Middle frontal gyrus (tissue), 1 donor: ENCODE data around the gene PC.
"Not testable (repeated sequence)": the region's sequence is repeated elsewhere in the genome, so short reads cannot be mapped to it uniquely, and the experiment has no call there.

ENCODE experiments used
- DNase-seq: peaks from one replicate; pipeline ENCODE4 v3.0.0-alpha.2; 2015; ENCODE audit warnings: low spot score; ENCODE audit errors: extremely low spot score

PC gene, protein sequence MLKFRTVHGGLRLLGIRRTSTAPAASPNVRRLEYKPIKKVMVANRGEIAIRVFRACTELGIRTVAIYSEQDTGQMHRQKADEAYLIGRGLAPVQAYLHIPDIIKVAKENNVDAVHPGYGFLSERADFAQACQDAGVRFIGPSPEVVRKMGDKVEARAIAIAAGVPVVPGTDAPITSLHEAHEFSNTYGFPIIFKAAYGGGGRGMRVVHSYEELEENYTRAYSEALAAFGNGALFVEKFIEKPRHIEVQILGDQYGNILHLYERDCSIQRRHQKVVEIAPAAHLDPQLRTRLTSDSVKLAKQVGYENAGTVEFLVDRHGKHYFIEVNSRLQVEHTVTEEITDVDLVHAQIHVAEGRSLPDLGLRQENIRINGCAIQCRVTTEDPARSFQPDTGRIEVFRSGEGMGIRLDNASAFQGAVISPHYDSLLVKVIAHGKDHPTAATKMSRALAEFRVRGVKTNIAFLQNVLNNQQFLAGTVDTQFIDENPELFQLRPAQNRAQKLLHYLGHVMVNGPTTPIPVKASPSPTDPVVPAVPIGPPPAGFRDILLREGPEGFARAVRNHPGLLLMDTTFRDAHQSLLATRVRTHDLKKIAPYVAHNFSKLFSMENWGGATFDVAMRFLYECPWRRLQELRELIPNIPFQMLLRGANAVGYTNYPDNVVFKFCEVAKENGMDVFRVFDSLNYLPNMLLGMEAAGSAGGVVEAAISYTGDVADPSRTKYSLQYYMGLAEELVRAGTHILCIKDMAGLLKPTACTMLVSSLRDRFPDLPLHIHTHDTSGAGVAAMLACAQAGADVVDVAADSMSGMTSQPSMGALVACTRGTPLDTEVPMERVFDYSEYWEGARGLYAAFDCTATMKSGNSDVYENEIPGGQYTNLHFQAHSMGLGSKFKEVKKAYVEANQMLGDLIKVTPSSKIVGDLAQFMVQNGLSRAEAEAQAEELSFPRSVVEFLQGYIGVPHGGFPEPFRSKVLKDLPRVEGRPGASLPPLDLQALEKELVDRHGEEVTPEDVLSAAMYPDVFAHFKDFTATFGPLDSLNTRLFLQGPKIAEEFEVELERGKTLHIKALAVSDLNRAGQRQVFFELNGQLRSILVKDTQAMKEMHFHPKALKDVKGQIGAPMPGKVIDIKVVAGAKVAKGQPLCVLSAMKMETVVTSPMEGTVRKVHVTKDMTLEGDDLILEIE

DNA sequence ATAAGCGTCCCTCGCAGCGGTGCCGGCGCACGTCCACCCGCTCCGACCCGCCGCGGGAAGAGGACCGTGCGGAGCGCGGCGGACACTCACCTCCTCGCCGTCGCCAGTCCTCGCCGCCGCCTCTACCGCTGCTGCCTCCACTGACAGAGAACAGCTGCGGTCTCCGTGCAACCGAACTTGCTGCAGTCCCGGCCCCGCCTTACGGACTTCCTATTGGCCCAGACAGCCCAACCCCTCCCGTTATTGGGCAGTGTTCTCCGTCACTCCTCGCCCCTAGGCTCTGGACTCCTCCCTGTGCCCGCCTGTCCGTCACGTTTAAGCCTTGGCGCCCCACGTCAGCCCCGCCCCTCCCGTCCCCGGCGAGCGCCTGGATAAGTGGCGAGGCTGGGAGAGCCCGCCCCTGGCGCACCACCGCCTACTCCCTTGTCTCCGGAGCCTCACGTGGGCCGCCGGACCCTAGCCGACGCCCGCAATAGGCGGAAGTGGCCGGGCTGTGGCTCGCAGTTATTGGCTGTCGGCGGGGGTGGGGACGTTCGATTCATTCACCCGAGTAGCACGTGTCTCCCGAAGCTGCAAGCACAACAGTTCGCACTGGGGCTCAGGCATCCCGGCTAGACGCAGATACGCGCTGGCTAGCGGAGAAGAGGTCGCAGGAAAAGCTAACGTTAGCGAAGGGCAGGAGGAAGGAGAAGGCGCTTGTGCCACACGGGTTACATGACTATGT, at the start of gene PC:
TSS of gene PC (minus strand) at position 152 of the 724 bp plus-strand sequence. CDS start 86,224 bp downstream, outside the sequence.
- peak; percentile 97 for DNase-seq

DNA sequence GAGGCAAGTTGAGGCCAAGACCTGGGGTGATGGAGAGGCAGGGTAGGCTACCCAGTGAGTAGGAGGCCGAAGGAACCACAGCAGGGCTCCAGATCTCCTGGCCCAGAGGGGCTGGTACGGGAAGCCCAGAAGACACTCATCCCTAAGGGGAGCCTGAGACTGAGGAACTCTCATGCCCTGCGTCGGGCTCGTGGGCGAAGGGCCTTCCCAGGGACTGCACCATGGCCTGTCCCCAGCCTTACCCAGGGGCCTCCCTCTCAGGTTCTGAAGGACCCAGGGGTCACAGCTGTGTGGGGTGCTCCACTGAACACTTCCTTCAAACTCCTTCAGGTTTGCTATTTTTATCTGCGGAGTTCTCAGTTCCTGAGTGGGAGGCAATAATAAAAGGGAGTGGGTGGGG, 48.9 kb upstream of the PC start:
- no peak for DNase-seq

DNA sequence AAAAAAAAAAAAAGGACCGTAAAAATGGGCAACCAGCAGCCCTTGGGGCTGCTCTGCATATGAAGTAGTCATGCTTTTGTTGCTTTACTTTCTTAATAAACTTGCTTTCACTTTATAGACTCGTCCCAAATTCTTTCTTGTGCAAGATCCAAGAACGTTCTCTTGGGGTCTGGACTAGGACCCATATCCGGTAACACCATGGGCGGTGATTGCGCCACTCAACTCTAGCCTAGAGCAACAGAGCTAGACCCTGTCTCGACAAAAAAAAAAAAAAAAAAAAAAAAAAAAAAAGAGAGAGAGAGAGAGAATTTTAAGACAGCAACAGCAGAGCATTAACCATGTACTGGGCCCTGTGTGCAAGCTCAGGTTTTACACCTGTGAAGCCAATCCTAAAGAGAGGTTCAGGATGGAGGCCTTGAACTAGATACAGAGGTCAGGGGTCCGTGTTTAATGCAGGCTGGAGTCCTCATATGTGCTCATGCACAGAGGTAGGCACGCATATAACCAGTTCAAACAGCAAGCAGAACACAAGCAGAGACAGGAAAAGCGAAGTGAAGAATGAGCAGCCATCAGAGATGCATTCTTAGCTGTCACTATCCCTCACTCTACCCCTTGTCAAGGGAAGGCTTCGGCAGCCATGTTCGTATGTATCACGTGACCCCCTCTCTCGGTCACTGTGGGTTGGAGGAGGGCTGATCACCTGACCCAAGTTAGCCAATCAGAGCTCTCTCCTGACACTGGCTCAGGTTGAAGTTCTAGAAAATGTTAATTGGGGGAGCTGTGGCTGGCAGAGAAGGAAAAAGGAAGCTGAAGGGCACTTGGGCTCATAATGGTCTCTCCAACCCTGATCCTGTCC, 48.1 kb upstream of the PC start:
- DNase-seq = no peak

DNA sequence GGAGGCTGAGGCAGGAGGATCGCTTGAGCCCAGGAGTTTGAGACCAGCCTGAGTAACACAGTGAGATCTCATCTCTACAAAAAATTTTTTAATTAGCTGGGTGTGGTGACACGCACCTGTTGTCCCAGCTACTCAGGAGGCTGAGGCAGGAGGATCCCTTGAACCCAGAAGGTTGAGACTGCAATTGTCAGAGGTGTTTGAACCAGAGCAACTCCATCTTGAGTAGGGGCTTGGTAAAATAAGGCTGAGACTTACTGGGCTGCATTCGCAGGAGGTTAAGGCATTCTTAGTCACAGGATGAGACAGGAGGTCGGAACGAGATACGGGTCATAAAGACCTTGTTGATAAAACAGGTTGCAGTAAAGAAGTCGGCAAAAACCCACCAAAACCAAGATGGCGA, 47.0 kb upstream of the PC start:
- DNase-seq = not testable (repeated sequence)

DNA sequence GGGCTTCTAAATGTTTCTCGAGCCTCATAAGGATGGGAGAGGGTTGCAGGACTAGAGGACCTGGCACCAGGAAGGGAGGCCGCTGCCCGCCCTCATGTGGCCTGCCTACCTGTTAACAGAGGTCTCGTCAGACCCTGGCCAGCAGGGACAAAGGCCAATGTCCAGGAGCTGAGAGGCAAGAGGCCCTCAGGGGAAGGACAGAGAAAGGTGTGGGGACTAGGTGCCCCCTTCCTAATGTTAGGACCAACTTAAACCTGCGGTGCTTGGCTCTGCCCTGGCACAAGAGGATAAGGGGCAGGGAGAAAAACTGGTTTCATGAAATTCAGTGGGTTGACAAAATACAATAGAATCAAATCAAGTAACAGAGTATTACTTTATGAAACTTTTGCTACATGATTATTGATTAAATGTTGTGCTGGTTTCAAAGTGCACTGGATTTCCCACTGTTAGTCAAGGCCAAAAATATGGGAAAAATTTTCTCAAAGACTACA, 44.8 kb upstream of the PC start:
- no peak for DNase-seq

DNA sequence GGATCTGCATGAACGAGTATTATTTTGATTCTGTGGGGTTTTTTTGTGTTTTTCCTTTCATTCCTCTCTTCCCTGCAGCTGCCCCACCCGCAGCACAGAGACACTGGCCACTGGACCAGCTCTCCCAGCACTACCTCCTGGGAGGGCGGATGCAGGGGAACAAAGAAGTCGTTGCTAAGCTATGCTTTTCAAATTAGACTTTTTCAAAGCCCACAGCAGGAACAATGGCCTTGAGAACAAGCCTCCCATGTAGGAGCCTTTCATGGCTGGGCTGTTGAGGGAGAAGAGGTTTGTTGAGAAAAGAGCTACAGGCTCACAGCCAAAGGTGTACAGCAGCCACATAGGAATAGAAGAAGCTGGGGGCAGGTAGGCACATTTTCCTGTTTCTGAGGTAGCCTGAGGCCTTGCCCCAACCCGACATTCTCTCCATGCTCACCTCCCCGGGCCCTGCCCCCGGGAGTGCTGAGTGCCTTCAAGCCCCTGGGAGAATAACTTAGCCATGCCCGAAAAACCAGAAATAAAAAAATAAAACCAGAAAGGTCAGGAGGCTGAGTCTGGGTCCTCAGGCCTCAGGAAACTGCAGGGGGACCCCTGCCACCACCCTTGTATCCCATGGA, 44.2 kb upstream of the PC start:
- no peak for DNase-seq

DNA sequence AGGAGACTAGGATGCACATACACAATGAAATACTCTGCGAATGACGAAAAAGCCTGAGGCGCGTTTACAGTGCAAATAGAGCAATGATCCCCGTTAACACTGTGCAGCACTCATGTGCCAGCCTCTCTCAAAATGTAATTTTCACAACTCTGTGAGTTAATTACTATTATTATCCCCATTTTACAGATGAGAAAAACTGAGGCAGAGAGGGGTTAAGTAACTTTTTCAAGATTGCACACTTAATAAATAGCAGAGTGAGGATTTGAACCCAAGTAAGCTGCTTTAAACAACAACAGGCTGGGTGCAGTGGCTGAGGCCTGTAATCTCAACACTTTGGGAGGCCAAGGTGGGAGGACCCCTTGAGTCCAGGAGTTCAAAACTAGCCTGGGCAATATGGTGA, 43.1 kb upstream of the PC start:
- no peak for DNase-seq

DNA sequence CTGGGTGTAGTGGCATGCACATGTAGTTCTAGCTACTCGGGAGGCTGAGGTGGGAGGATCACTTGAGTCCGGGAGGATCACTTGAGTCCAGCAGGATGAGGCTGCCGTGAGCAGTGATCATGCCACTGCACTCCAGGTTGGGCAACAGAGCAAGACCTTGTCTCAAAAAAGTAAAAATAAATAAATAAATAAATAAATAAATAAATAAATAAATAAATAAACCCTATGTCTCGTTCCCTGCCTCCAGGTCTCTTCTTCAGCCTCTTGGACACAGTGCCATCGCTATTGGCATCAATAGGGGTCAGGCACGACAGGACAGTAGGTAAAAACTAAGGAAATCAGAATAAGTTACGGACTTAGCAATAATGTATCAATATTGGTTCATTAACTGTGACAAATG, 41.4 kb upstream of the PC start:
- DNase-seq = no peak

DNA sequence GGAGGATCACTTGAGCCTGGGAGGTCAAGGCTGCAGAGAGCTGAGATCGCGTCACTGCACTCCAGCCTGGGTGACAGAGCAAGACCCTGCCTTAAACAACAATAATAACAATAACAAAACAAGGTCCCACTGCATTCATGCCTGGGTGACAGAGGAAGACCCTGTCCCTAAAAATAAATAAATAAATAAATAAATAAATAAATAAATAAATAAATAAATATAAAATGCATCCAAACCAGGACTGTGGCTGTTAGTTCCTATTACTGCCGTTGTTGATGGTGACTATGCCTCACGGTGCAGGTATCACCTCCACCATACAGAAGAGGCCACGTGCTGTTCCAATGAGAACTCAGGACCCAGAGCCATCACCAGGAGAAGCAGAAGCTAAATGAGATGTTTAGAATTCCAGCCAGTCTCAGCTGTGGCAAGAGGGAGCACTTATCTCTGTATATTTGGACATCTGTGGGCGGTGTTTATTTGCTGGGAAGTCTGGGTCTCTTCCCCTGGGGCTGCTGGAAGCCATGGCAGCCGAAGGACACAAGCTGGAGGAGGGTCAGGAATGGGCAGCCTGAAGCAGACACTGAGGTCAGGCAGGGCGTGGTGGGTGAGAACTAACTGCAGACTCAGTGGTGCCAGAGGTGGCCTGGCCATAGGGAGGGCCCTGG, 38.6 kb upstream of the PC start:
- no peak for DNase-seq

DNA sequence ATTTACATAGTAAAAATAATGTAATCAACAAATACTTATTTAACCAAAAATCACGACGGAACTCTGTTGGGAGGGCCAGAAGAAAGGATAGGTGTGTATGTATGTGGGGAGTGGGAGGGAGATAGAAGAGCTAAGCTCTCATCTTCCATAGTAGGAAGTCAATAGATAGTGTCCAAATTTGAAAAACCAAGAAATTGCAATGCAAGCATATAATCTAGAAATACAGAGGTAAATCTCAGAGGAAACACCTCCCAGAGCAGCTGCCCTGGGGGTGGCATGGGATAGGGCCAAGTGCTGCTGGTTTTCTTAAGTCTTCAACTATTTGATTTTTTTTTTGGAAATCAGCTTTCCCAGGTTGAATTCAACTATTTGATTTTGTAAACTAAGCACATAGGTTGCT, 33.9 kb upstream of the PC start:
- no peak for DNase-seq

DNA sequence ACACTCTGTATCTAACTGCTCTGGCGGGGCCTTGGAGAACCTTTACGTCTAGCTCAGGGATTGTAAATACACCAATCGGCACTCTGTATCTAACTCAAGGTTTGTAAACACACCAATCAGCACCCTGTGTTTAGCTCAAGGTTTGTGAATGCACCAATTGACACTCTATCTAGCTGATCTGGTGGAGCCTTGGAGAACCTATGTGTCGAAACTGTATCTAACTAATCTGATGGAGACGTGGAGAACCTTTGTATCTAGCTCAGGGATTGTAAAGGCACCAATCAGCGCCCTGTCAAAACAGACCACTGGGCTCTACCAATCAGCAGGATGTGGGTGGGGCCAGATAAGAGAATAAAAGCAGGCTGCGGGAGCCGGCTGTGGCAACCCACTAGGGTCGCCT, 31.2 kb upstream of the PC start:
- not testable (repeated sequence) for DNase-seq

DNA sequence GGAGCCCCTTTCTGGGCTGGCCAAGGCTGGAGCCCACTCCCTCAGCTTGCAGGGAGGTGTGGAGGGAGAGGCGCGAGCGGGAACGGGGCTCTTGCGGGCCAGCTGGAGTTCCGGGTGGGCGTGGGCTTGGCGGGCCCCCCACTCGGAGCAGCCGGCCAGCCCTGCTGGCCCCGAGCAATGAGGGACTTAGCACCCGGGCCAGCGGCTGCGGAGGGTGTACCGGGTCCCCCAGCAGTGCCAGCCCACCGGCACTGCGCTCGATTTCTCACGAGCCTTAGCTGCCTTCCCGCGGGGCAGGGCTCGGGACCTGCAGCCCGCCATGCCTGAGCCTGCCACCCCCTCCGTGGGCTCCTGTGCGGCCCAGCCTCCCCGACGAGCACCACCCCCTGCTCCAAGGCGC, 30.6 kb upstream of the PC start:
- not testable (repeated sequence) for DNase-seq

DNA sequence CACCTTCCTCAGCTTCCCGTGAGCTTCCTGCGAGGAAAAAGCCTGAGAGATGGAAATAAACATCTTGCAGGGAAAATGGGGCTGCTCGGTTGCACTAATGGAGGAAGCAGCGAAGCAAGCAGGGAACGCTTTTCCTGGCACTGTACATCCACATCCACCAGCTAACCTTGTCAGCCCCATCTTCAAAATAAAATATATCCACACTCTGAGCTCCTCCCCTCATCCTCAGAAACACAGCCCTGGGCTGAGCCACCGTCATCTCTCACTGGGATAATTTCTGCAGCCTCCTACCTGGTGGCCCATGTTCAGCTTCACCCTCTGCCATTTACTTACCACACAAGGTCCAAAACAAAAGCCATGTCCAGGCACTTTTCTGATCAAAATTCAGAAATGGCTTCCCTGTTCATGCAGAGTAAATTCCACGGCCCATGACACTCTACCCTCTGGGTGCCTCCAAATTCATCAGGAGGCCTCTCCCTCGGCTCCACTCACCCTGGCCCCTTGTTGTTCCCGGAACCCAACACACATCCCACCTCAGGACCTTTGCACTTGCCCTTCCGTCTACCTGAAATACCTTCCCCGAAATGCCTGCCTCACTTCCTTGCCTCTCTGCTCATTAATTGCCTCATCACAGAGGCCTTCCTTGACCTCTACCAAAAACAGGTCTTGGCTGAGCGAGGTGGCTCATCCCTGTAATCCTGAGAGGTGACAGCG, 29.9 kb upstream of the PC start:
- DNase-seq = no peak

DNA sequence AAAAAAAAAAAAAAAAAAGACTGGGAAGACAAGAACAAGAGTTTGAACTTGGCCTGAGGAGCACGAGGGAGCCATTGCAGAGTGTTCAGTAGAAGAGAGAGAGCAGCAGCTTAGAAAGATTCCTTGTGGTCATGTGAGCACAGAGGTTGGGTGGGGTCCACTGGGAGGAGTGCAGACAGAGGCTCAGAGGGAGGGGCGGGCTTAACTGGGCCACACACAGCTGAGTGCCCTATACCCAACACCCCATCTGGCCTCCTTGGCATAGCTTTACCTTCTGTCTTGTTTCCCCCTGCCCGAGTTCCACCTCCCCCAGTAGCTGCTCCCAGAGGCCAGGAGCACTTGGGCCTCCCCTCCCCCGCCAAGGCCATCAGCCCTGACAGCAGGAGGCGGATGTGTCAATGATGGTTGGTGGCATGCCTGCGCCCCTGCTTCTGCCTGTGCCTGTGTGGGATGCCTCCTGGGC, 29.0 kb upstream of the PC start:
- DNase-seq = no peak

DNA sequence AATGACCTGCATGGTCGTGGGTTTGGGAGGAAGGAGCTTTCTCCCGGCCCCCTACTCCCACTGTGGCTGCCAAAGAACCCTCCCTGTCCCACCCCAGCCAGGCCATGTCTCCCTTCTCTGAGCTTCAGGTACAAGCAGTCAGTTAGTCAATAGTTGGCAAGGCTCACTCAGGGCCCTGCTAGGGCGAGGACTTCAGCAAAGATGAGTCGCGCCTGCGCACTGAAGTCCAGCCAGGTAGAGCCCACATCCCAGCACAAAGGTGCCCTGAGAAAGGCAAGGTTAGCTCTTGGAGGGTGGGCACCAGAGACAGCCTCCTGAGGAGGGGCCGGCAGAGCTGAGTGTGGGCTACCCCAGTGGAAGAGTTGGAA, 28.0 kb upstream of the PC start:
- no peak for DNase-seq

DNA sequence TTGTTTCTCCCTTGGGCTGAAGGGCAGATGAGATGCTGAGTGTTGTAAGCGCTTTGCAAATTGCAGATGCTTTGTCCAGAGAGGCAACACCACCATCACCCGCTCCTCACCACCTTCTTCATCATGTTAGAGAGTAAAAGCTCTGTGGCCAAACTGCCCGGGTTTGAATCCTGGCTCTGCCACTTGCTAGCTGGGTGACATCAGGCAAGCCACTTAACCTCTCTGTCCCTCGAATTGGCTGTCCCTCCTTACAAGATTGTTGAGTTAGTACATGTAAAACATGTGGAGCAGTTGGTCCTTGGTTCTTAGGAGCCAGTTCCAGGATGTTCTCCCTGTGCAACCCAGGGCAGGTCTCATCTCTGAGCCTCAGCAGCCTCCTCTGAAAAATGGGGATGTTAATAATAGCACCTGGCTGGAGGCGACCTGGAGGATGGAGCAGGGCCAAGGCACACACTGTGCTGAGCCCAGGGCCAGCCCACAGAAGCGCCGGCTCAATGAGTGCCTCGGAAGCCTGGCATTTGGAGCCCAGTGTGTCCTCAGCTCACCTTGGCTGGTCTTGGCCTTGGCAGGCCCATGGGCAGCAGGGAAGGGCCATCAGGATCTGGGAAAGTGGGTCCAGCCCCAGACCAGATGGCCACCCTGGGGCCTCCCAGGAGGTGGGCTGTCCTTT, 27.5 kb upstream of the PC start:
- no peak for DNase-seq

DNA sequence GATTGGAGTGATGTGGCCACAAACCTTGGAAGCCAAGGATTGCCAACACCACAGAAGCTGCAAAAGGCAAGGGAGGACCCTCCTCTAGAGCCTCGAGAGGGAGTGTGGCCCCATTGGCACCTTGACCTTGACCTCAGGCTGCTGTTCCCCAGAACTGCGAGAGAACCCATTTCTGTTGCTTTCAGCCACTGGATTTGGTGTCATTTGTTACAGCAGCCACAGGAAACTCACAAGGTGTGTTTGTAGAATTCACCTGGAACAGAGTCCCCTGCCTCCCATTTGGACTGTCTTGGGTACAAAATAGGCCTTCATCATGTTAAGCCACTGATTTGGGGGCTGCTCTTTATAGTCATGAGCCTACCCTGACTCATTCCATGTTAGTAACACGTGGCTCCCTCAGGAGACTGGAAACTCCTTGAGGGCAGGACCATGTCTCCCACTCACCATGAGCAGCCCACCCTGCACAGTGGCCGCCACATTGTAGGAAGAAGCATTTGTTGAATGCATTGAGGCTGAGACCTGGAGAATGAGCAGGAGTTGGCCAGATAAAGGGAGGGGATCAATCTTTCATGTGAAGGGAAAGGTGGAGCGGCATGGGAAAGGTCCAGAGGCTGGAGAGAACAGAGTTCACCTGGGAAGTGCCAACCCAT, 25.2 kb upstream of the PC start:
- no peak for DNase-seq
